KMS-11 (cell line): Measurements from ENCODE around the gene OSBPL10.
"Not testable (repeated sequence)": the region's sequence is repeated elsewhere in the genome, so short reads cannot be mapped to it uniquely, and the experiment has no call there.

Experiments
- H2AFZ ChIP-seq: fragments of 200-600 bp; sonication (generic); 2 replicates; pipeline ENCODE4 v1.6.1; 2016; ENCODE audit warnings: antibody characterized with exemption, mixed run types, low read depth
- H3K27ac ChIP-seq: fragments of 200-600 bp; sonication (generic); 2 replicates; pipeline ENCODE4 v1.6.1; 2016; ENCODE audit warnings: mild to moderate bottlenecking, mixed run types
- H3K27me3 ChIP-seq: fragments of 200-600 bp; sonication (generic); 2 replicates; pipeline ENCODE4 v1.6.1; 2017; ENCODE audit warnings: mild to moderate bottlenecking, low read depth, mixed run types, moderate library complexity; ENCODE audit not compliant: insufficient read depth
- H3K36me3 ChIP-seq: fragments of 200-600 bp; sonication (generic); 2 replicates; pipeline ENCODE4 v1.6.1; 2017; ENCODE audit warnings: mild to moderate bottlenecking, mixed run types; ENCODE audit not compliant: insufficient read depth
- H3K4me1 ChIP-seq: fragments of 200-600 bp; sonication (generic); 2 replicates; pipeline ENCODE4 v1.6.1; 2016; ENCODE audit warnings: mild to moderate bottlenecking, low read depth, mixed run types; ENCODE audit not compliant: poor library complexity, severe bottlenecking
- H3K4me2 ChIP-seq: fragments of 200-600 bp; sonication (generic); 2 replicates; pipeline ENCODE4 v1.7.0; 2016; ENCODE audit warnings: mild to moderate bottlenecking, mixed run types
- H3K4me3 ChIP-seq: fragments of 200-600 bp; sonication (generic); IDR thresholded peaks from 2 replicates; pipeline ENCODE4 v1.6.1; 2017; ENCODE audit warnings: low read depth, low read length, mixed read lengths; ENCODE audit not compliant: insufficient read depth
- H3K79me2 ChIP-seq: fragments of 200-600 bp; sonication (generic); 2 replicates; pipeline ENCODE4 v1.6.1; 2016; ENCODE audit warnings: low read depth, mixed run types; ENCODE audit not compliant: insufficient read depth
- H3K9ac ChIP-seq: fragments of 200-600 bp; sonication (generic); 2 replicates; pipeline ENCODE4 v1.6.1; 2016; ENCODE audit warnings: mild to moderate bottlenecking, mixed run types
- H4K20me1 ChIP-seq: fragments of 200-600 bp; sonication (generic); 2 replicates; pipeline ENCODE4 v1.6.1; 2016; ENCODE audit warnings: mild to moderate bottlenecking, mixed run types; ENCODE audit not compliant: insufficient read depth
- CTCF ChIP-seq: fragments of 200-600 bp; sonication (generic); conservative IDR thresholded peaks from 2 replicates; pipeline ENCODE4 v1.6.1; 2017; ENCODE audit warnings: low read depth, mild to moderate bottlenecking, antibody characterized with exemption, low read length, moderate library complexity, mixed read lengths

Gene OSBPL10

DNA sequence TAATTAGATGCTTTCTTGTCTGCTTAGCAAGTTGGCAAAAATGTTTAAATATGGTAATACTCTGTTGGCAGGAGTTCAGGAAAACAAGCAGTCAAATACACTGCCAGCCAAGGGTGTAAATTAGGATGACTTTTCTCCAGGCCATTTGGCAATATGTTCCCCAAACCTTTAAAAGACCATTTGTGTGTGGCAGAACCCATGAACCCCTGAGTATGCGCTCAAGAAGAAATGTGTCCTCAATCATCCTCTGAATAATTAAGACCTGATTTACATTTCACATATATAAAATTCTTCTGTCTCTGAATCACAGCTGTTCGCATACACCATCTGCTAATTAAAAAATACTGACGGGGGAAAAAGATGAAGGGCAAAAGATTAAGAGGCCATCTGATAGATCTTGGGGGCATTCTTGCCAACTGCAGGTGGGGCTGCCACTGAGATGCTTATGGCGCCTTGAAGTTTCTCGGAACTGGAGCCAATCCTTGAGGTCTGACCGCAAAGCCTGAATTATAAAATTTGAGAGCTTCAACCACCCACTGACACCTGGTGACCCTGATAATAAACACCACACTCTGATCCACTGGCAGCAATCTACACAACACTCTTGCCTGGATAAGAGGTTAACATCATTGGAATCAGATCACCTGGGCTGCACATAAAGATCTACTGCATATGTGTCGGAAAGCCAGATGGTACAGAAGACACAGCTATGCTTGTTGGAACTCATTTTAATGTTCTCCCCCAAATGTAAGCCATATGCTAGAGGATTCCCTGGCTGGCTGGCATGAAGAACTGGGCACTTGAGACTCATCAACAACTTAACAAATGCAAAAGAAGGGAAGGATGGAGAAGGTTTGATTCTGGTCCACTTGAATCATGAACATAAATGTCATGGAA, 190.6 kb downstream of the OSBPL10 start:
- Histone ChIP-seq H4K20me1 (no peaks in the 10 kb centered on the region), H2AFZ (no peak overlapping the region), H3K79me2 (no peaks in the 10 kb centered on the region), H3K4me1 (no peaks in the 10 kb centered on the region), H3K9ac (no peak overlapping the region), H3K4me3 (no peak overlapping the region), H3K27me3 (no peaks in the 10 kb centered on the region), H3K4me2 (no peak overlapping the region), H3K36me3 (no peaks in the 10 kb centered on the region), H3K27ac (no peak overlapping the region)
- no peak for TF ChIP-seq CTCF

DNA sequence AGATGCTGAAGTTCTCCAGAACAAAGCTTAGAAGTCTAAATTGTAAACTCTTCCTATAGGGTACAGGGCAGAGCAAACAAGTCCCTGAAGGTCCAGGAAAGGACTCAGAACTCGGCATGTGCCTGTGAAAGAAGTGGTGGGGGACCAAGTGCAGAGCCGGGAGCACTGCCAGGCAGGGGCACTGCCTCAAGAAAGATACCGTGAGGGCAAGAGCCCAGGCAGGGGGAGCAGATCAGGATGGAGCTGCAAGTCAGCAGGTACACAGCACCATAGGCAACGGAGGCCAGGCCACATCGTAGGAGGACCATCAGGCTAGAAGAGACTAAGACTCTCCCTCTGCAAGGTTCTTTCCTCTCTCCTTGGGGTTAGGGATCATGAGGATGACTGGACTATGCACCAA, 191.6 kb downstream of the OSBPL10 start:
- H3K4me1 ChIP-seq, result no peaks in the 10 kb centered on the region
- no peak overlapping the region for H3K27ac ChIP-seq
- TF ChIP-seq CTCF, result no peak
- H3K4me3 ChIP-seq, result no peak overlapping the region
- H3K36me3 ChIP-seq, result no peaks in the 10 kb centered on the region
- H3K4me2 ChIP-seq, result no peak overlapping the region
- H3K79me2 ChIP-seq, result no peaks in the 10 kb centered on the region
- H3K9ac ChIP-seq, result no peak overlapping the region
- H3K27me3 ChIP-seq, result no peaks in the 10 kb centered on the region
- no peak overlapping the region for H2AFZ ChIP-seq
- no peaks in the 10 kb centered on the region for H4K20me1 ChIP-seq

DNA sequence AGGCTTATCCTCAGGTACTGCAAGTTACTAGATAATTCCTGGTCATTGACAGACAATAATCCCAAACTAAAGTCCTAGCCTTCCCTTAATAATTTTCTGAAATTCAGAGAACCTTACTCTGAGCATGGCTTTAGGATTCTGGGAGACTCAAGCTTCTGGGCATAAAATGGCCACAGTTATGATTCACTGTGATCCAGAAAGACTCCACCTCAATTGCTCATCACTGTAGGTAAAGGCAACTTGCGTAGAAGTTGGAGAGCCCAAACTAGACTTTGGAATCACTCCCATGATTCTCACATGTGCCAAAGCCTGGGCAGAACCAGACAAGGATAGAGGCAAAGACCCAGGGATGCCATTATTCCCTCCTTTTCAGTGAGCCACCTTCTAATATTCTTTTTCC, 195.3 kb downstream of the OSBPL10 start:
- Histone ChIP-seq H4K20me1 (no peaks in the 10 kb centered on the region), H2AFZ (no peak overlapping the region), H3K4me1 (no peaks in the 10 kb centered on the region), H3K4me3 (no peak overlapping the region), H3K36me3 (no peaks in the 10 kb centered on the region), H3K27ac (no peak overlapping the region), H3K4me2 (no peak overlapping the region), H3K9ac (no peak overlapping the region), H3K27me3 (no peaks in the 10 kb centered on the region), H3K79me2 (no peaks in the 10 kb centered on the region)
- no peak for TF ChIP-seq CTCF

DNA sequence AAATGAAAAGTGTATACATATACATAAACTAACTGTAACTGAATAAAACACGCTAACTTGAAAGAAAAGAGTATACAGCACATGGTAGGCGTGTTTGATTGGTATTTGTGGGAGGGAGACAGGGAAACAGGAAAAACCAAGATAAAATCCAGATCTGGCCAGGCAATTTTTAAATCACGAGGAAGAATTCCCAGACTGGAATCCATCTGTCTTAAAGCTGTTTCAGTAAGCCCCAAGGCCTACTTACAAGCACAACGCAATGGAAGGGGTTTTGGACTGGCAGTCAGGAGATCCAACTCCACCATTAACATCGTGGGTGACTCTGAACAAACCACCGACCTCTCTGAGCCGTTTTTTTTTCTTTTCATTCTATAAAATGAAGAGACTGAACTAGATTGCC, 195.8 kb downstream of the OSBPL10 start:
- Histone ChIP-seq H4K20me1 (no peaks in the 10 kb centered on the region), H3K79me2 (no peaks in the 10 kb centered on the region), H2AFZ (no peak overlapping the region), H3K36me3 (no peaks in the 10 kb centered on the region), H3K4me3 (no peak overlapping the region), H3K27me3 (no peaks in the 10 kb centered on the region), H3K4me1 (no peaks in the 10 kb centered on the region), H3K9ac (no peak overlapping the region), H3K4me2 (no peak overlapping the region), H3K27ac (no peak overlapping the region)
- TF ChIP-seq CTCF, result no peak

- not testable (repeated sequence) for H3K36me3 ChIP-seq, H2AFZ ChIP-seq, H4K20me1 ChIP-seq, H3K27ac ChIP-seq, H3K79me2 ChIP-seq, H3K27me3 ChIP-seq, H3K4me2 ChIP-seq, H3K4me3 ChIP-seq, H3K9ac ChIP-seq, H3K4me1 ChIP-seq
These were observed 197.2 kb downstream of the OSBPL10 start for GRCh38 chr3:31783851-31784250.

DNA sequence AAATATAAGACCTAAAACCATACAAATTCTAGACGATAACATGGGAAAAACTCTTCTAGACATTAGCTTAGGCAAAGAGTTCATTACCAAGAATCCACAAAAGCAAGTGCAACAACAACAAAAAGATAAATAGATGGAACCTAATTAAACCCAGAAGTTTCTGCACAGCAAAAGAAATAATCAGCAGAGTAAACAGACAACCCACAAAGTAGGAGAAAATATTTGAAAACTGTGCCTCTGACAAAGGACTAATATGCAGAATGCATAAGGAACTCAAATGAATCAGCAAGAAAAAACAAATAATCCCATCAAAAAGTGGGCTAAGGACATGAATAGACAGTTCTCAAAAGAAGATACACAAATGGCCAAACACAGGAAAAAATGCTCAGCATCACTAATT, 198.8 kb downstream of the OSBPL10 start:
- H3K27ac ChIP-seq, H3K36me3 ChIP-seq, H3K9ac ChIP-seq, H3K27me3 ChIP-seq, H2AFZ ChIP-seq, H4K20me1 ChIP-seq, H3K4me3 ChIP-seq, H3K4me1 ChIP-seq, H3K4me2 ChIP-seq, H3K79me2 ChIP-seq: not testable (repeated sequence)
